ENCODE data around the gene BUD31.

- TF ChIP-seq TCF7L2 (IDR thresholded peaks at IDR 0.05; ENCODE audit: low read depth, low read length) (no peak), CBX5 (CRISPR knock-in tag; IDR thresholded peaks at IDR 0.05; ENCODE audit: borderline replicate concordance) (no peak), CBX2 (IDR thresholded peaks at IDR 0.05; ENCODE audit: low read depth, low read length) (no peak), CBX2 (CRISPR knock-in tag; IDR thresholded peaks at IDR 0.05; ENCODE audit: low read depth) (no peak), CTCF (CRISPR knock-in tag; IDR thresholded peaks at IDR 0.05) (no peak), ADNP (CRISPR knock-in tag; IDR thresholded peaks at IDR 0.05) (no peak), KDM1A (CRISPR knock-in tag; IDR thresholded peaks at IDR 0.05) (no peak)
These were observed 44.3 kb downstream of the BUD31 start for GRCh38 chr7:99453105-99453504.

All from HepG2 (cell line).